IPS-NIHi11 (cell line): ENCODE measurements around the gene NMRK2.
"Not testable (repeated sequence)": the region's sequence is repeated elsewhere in the genome, so short reads cannot be mapped to it uniquely, and the experiment has no call there.

ENCODE experiments used
- DNase-seq: peaks from one replicate; pipeline ENCODE4 v3.0.0; 2012; ENCODE audit warnings: mixed read lengths, low spot score

NMRK2 gene

GRCh38 chr19:3932931-3933810 lies at the start of gene NMRK2:
Gene NMRK2 (plus strand): TSS chr19:3933069. CDS start chr19:3933672, 603 bp downstream.
- peak; percentile 95 for DNase-seq

DNA sequence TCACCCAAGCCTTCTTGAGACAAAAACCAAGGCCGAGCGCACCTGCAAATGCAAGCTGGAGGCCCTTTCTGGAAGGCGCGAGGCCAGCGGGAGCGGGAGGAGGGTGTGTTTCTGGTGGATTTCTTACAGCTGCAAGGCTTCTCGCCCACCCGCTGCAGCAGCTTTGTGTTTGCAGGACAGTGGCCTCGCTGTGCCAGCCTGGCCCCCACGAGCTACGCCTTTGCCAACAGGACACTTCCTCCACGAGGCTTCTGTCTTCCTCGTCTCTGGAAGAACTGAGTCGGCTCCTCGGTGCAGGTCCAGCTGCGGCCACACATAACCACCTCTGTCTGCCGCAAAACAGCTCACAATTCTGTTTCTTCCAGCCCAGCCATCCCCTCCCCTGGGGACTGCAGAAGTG lies 42.3 kb upstream of the NMRK2 start:
- no peak for DNase-seq

DNA sequence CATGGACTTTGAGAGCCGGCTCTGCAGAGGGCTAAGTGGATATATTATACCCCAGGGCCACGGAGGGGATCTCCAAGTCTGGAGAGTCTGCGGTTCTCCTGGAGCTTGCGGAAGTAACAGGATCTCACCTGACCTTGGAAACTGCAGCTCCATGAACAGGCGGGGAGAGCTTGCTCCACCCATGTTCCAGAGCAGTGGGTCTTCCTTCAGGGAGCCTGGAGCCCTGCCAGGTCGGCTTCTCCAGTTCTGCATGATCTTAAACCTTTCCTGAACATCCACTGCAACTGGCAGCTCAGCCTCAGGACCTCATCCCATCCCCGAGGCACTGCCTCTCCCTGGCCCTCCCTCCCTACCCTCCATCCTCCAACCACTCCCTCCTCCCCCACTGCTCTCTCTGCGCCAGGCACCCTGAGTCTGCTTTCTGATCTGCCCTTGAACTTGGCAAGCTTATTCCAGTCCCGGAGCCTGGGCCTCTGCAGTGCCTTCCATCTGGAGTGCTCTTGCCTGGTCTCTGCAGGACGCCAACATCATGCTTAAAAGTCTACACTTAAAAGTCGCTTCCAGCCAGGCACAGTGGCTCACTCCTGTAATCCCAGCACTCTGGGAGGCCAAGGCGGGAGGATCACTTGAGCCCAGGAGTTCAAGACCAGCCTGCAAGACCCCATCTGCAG lies 39.2 kb upstream of the NMRK2 start:
- no peak for DNase-seq

DNA sequence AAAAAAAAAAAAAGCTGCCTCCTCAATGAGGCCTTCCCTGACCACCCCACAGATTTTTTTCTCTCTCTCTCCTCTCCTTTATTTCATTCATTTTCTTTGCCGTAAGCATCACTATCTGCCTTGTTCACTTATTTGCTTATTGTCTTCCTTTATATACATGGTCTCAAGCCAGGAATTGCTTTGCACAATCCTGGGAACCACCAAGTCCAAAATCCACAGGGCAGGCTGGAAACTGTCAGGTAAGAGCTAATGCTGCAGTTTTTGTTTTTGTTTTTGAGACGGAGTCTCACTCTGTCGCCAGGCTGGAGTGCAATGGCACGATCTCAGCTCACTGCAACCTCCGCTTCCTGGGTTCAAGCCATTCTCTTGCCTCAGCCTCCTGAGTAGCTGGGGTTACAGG lies 37.9 kb upstream of the NMRK2 start:
- not testable (repeated sequence) for DNase-seq

GRCh38 chr19:3895788-3896187 lies 37.1 kb upstream of the NMRK2 start:
- no peak for DNase-seq

DNA sequence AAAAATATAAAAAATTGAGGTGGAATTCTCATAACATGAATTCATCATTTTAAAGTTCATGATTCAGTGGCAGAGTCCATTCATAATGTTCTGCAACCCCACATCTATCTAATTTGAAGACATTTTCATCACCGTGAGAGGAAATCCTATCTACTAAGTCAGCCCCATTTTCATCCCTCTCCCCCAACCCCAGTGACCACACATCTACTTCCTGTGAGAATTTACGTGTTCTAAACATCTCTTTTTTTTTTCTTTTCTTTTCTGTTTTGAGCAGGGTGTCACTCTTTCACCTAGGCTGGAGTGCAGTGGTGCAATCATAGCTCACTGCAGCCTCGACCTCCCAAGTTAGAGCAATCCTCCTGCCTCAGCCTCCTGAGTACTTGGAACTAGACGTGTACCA lies 34.9 kb upstream of the NMRK2 start:
- DNase-seq = no peak

DNA sequence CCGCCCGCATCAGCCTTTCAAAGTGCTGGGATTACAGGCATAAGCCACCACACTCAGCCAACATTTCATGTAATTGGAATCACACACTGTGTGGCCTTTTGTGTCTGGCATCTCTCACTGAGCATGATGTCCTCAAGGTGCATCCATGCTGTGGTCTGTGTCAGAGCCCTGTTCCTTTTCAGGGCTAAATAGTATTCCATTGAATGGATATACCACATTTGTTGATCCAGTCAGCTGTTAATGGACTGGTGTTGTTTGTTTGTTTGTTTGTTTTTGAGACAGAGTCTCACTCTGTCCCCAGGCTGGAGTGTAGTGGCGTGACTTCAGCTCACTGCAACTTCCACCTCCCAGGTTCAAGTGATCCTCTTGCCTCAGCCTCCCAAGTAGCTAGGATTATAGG lies 34.4 kb upstream of the NMRK2 start:
- no peak for DNase-seq

DNA sequence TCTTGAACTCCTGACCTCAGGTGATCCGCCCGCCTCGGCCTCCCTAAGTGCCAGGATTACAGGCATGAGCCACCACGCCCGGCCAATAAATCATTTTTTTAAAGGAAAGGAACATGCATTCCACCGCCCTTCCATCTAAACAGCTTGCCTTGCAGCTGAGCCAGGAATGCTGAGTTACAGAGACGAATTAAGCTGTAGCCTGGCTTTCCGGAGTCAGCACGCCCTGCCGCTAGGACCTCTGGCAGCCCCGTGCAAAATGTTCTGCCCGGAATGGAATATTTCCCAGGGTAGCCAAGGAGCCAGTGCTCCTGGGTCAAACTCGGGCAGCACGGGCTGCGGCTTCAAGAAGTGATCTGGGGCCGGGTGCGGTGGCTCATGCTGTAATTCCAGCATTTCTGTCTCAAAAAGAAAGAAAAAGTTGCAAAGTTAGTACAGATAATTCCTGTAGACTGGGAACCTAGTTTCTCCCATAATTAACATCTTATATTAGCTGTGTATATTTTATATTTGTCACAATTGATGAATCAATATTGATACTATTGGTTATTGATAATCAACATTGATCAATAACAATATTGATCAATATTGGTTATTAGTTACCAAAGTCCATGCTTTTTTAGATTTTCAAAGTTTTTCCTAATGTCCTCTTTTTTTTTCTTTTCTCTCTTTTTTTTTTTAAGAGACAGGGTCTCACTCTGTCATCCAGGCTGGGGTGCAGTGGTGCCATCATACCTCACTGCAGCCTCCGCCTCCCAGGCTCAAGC lies 33.2 kb upstream of the NMRK2 start:
- no peak for DNase-seq

GRCh38 chr19:3902317-3902973 lies 30.4 kb upstream of the NMRK2 start:
- DNase-seq = no peak

- DNase-seq = no peak
Observed at GRCh38 chr19:3904233-3904632, 28.6 kb upstream of the NMRK2 start.

DNA sequence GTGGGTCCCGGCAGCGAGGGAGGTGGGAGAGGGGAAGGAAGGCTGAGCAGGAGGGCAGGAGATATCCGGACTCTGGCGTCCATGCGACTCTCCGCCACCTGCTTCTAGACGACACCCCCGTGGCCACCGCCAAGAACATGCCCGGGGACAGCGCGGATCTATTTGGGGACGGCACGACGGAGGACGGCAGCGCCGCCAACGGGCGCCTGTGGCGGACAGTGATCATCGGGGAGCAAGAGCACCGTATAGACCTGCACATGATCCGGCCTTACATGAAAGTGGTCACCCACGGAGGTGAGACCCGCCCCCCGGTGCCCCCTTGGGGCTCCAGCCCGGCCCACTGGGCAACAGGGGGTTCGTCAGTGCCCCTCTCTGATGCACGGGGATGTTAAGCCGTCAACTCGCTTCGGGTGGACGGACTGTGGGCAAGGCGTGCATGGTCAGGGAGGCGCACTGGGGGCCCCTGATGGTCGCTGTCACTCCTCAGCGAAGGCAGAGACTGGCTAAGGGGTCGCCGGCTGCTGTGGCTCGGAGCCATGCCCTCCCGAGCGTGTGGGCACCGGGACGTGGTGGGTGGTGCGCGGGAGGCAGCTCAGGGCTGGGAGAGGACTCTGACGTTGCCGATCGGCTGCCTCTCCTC lies 25.1 kb upstream of the NMRK2 start:
- no peak for DNase-seq

DNA sequence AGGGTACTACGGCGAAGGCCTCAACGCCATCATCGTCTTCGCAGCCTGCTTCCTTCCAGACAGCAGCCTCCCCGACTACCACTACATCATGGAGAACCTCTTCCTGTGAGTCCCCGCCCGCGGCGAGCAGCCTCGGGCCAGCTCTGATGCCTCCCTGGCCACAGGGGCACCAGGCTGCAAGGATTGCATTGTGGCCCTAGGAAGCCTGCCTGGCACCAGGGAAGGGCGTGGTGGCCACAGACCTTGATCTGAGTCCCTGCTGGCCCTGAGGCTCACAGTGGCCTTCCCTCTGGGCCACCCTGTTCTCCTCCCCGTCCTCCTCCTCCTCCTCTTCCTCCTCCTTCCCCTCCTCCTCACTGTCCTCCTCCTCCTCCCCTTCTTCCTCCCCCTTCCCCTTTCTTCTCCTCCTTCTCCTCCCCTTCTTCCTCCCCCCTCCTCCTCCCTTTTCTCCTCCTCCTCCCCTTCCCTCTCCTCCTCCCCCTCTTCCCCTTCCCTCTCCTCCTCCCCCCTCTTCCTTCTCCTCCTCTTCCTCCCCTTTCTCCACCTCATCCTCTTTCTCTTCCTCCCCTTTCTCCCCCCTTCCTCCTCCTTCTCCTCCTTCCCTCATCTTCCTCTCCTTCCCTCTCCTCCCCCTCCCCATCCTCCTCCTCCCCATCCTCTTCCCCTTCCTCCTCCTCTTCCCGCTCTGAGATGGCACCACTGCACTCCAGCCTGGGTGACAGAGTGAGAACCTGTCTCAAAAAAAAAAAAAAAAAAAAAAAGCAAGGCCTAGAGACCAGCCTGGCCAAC lies 24.4 kb upstream of the NMRK2 start:
- no peak for DNase-seq

GRCh38 chr19:3910105-3910504 lies 22.8 kb upstream of the NMRK2 start:
- no peak for DNase-seq

GRCh38 chr19:3914199-3914598 lies 18.7 kb upstream of the NMRK2 start:
- DNase-seq = no peak

GRCh38 chr19:3916033-3916432 lies 16.8 kb upstream of the NMRK2 start:
- no peak for DNase-seq

GRCh38 chr19:3919793-3920192 lies 13.1 kb upstream of the NMRK2 start:
- no peak for DNase-seq

GRCh38 chr19:3923096-3923758 lies 9.6 kb upstream of the NMRK2 start:
- no peak for DNase-seq

- no peak for DNase-seq
Observed at GRCh38 chr19:3923912-3924311, 9.0 kb upstream of the NMRK2 start.

DNA sequence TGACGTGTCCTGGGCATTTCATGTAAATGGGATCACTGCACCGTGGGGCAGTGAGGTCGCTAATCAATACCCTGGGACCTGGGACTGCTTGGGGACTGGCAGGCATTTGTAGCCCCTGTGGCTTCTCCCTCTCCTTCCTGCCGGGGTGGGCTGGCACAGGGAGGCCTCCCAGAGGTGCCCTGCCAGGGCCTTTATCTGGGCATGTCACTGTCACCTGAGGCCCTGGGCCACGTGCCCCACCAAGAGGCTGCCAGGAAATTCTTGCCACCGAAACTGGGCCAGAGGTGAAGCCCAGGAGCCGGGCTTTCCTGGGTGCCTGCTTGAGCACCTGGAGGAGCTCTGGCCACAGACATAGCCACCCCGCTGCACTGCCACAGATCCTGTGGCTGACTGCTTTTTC lies 1.8 kb upstream of the NMRK2 start:
- DNase-seq = no peak
